Activated T-cell treated with anti-CD3 and anti-CD28 coated beads, Interleukin-2, amount 50 U/mL, for 24 hours (primary cell): Measurements from ENCODE around the gene OGG1.
A peak's percentile ranks its signal among the peaks of the same experiment; 100 is the strongest.

Experiments used
- DNase-seq: peaks from one replicate; pipeline ENCODE4 v3.0.0-alpha.2; 2020
- H3K27ac Mint-ChIP-seq: 2 replicates; pipeline ENCODE4 v1.8.0; 2020; ENCODE audit warnings: mild to moderate bottlenecking, mixed read lengths
- H3K27me3 Mint-ChIP-seq: 2 replicates; pipeline ENCODE4 v1.8.0; 2020; ENCODE audit warnings: mixed read lengths
- H3K36me3 Mint-ChIP-seq: 2 replicates; pipeline ENCODE4 v1.8.0; 2020; ENCODE audit warnings: low read depth, mixed read lengths
- H3K4me1 Mint-ChIP-seq: 2 replicates; pipeline ENCODE4 v1.8.0; 2020; ENCODE audit warnings: low read depth, mixed read lengths
- H3K4me3 Mint-ChIP-seq: 2 replicates; pipeline ENCODE4 v1.8.0; 2020; ENCODE audit warnings: mild to moderate bottlenecking, moderate library complexity, mixed read lengths
- H3K9me3 Mint-ChIP-seq: 2 replicates; pipeline ENCODE4 v1.8.0; 2020; ENCODE audit warnings: mixed read lengths

OGG1 gene

DNA sequence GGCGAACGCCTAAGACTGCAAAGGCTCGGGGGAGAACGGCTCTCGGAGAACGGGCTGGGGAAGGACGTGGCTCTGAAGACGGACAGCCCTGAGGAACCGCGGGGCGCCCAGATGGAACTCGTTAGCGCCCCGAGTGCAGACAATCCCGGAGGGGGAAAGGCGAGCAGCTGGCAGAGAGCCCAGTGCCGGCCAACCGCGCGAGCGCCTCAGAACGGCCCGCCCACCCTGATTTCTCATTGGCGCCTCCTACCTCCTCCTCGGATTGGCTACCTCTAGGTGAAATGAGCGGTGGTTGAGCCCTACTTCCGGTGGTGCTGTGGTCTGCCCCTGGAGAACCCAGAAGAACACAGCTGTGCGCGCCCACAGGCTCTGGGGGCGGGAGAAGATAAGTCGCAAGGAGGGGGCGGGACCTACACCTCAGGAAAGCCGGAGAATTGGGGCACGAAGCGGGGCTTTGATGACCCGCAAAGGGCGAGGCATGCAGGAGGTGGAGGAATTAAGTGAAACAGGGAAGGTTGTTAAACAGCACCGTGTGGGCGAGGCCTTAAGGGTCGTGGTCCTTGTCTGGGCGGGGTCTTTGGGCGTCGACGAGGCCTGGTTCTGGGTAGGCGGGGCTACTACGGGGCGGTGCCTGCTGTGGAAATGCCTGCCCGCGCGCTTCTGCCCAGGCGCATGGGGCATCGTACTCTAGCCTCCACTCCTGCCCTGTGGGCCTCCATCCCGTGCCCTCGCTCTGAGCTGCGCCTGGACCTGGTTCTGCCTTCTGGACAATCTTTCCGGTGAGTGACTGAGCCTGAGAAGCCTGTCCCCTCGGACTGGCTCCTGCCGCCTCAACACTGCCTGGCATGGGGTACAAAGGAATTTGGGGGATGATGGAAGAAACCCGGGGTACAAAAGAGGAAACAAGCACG is at the start of gene OGG1:
OGG1 (plus strand) TSS at position 308 of the 911 bp plus-strand sequence; CDS start at position 643, 335 bp downstream.
- Mint-ChIP-seq H3K4me3 (peak within 1 kb of the TSS; percentile 94), H3K9me3 (no peaks in the 10 kb centered on the region), H3K36me3 (peaks cover 98% of the 10 kb centered on the region), H3K4me1 (peaks cover 60% of the 10 kb centered on the region), H3K27me3 (no peaks in the 10 kb centered on the region), H3K27ac (peak within 1 kb of the TSS; percentile 96)
- DNase-seq = peak; percentile 95

DNA sequence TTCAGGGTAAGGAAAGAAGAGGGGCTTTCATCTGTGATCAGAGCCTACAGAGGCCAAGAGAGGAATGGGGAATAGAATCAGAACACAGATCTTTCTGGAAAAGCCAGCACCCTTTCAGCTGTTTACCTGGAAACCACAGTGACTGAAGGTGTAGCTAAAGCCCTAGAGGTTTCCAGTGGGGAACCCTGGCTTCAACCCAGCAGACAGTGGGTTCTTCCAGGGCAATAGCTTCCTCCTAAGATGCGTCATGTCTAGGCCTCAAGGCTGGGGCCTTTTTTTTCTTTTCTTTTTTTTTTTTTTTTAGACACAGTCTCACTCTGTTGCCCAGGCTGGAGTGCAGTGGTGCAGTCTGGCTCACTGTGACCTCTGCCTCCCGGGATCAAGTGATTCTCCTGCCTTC is 49.2 kb upstream of the OGG1 start:
- H3K4me3 Mint-ChIP-seq = no peak overlapping the region
- H3K27me3 Mint-ChIP-seq = peaks cover 21% of the 10 kb centered on the region
- H3K9me3 Mint-ChIP-seq = no peaks in the 10 kb centered on the region
- no peak for DNase-seq
- H3K36me3 Mint-ChIP-seq = peaks cover 69% of the 10 kb centered on the region
- no peak overlapping the region for H3K27ac Mint-ChIP-seq
- H3K4me1 Mint-ChIP-seq = peaks cover 12% of the 10 kb centered on the region

DNA sequence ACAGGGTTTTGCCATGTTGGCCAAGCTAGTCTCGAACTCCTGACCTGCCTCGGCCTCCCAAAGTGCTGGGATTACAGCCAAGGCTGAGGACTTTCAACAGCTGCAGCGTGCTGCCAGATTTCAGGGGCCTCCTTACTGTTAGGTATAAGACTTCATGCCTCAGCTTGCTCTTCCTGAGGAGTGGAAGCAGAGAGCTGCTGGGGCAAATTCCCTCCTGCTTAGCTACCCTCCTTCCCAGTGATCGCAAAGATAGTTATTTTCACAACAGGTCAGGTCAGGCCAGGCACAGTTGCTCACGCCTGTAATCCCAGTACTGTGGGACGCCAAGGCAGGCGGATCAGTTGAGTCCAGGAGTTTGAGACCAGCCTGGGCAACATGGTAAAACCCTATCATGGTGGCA is 48.7 kb upstream of the OGG1 start:
- no peak overlapping the region for H3K27ac Mint-ChIP-seq
- H3K27me3 Mint-ChIP-seq = peaks cover 26% of the 10 kb centered on the region
- peaks cover 12% of the 10 kb centered on the region for H3K4me1 Mint-ChIP-seq
- peaks cover 64% of the 10 kb centered on the region for H3K36me3 Mint-ChIP-seq
- no peaks in the 10 kb centered on the region for H3K9me3 Mint-ChIP-seq
- H3K4me3 Mint-ChIP-seq = no peak overlapping the region
- no peak for DNase-seq

DNA sequence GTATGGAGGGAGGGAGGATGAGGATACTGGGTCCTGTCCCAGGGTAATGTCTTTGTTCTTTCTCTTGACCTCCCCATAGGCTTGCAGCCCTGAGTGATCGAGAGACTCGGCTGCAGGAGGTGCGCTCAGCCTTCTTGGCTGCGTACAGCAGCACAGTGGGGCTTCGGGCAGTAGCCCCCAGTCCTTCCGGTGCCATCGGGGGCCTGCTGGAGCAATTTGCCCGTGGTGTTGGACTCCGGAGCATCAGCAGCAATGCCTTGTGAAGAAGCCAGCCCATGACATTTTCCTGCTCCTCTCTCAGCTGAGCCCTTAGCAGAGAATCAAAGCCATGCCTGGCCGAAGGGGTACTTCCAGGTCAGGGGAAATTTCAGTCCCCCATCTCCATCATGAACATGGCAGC is 48.0 kb upstream of the OGG1 start:
- DNase-seq = no peak
- H3K36me3 Mint-ChIP-seq = peaks cover 57% of the 10 kb centered on the region
- peaks cover 12% of the 10 kb centered on the region for H3K4me1 Mint-ChIP-seq
- H3K27me3 Mint-ChIP-seq = peaks cover 29% of the 10 kb centered on the region
- H3K27ac Mint-ChIP-seq = no peak overlapping the region
- H3K9me3 Mint-ChIP-seq = no peaks in the 10 kb centered on the region
- no peak overlapping the region for H3K4me3 Mint-ChIP-seq

DNA sequence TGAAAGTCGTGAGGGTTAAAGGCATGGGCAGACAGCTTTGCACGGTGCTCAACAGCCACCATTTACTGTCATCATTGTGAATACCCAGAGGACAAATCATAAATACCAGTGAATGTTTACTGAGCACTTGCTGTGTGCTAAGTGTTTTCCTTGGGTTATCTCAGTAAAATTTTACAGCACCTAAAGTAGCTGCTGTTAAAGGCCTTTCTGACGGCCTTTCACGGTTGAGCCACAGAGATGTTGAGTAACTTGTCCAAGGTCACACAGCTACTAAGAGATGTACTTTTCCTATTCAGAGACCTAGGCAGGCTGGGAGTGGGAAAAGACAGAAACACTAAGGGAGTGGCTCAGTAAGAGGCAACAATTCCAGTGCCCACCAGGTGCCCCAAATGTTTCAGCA is 46.5 kb upstream of the OGG1 start:
- no peak for DNase-seq
- Mint-ChIP-seq H3K4me1 (peaks cover 12% of the 10 kb centered on the region), H3K36me3 (peaks cover 42% of the 10 kb centered on the region), H3K9me3 (no peaks in the 10 kb centered on the region), H3K27me3 (peaks cover 29% of the 10 kb centered on the region), H3K27ac (no peak overlapping the region), H3K4me3 (no peak overlapping the region)

DNA sequence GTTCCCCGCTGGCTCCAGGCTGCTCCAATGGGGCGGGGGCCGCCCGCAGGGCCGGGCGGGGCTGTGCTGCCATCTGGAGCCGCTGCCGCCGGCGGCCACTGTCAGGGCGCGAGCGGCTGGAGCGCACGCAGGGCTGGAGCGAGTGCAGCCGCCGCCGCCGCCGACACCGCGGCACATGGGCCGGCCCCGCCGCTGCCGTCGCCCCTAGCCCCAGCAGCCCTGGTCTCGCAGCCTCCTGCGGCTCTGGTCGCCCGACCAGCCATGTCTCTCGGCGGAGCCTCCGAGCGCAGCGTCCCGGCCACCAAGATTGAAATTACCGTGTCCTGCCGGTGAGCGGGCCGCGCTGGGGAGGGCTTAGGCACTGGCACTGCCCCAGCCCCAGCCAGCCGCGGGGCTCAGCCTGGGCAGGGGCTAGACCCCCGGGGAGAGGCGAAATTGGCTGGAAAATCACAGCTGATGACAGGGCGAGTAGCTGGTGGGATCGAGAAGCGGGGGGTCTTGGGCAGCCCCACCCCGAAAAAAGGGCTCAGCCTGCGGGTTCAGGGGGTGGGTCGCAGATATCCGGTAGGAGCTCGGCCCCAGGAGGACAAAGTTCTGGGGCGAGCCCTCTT is 45.9 kb upstream of the OGG1 start, which contains the start of gene CPNE9:
CPNE9 (plus strand) TSS at position 98 of the 611 bp plus-strand sequence; CDS start at position 262, 164 bp downstream.
- Mint-ChIP-seq H3K4me3 (peak within 1 kb of the TSS; percentile 53), H3K27ac (no peak within 1 kb of the TSS), H3K4me1 (peaks cover 12% of the 10 kb centered on the region), H3K36me3 (peaks cover 37% of the 10 kb centered on the region), H3K9me3 (no peaks in the 10 kb centered on the region), H3K27me3 (peaks cover 29% of the 10 kb centered on the region)
- no peak for DNase-seq

DNA sequence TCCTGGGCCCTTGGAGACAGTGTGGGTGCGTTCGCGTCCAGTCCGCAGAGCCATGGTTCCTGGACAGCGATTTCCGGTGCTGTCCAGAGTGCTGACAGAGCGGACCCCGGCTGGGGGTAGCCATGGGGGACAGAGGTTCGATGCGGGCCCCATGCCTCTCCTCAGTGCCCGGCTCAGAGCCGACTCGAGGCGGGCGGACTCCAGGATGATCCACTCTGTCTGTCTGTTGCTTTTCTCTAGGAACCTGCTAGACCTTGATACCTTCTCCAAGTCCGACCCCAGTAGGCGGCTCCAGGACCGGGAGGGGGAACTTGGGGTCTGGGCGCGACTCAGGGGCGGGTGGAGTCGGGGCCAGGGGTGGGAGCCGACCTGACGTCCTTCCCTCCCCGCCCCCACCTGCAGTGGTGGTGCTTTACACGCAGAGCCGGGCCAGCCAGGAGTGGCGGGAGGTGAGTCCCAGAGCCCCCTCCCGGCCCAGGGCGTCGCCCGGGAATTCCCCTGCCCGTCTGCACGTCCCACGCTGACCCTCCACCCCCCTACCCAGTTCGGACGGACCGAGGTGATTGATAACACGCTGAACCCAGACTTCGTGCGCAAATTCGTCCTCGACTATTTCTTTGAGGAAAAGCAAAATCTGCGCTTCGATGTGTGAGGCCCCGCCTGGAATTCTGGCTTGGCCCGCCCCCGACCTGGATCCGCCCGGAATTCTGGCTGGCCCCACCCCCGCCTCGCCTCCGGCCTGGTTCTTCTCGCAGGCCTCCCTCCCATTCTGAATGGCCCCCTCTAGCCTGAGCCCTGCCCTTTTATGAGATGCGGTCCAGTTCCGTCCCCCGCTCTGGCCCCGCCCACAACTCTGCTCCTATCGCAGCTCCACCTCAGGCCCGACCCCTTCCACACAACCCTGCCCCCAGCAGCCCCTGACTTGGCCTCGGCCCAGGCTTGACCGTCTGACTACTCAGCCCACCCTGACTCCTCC is 45.1 kb upstream of the OGG1 start:
- H3K4me1 Mint-ChIP-seq = peaks cover 12% of the 10 kb centered on the region
- H3K4me3 Mint-ChIP-seq = peak overlapping the region; percentile 53
- peaks cover 29% of the 10 kb centered on the region for H3K27me3 Mint-ChIP-seq
- no peaks in the 10 kb centered on the region for H3K9me3 Mint-ChIP-seq
- H3K36me3 Mint-ChIP-seq = peaks cover 32% of the 10 kb centered on the region
- no peak overlapping the region for H3K27ac Mint-ChIP-seq
- peak; percentile 49 for DNase-seq

DNA sequence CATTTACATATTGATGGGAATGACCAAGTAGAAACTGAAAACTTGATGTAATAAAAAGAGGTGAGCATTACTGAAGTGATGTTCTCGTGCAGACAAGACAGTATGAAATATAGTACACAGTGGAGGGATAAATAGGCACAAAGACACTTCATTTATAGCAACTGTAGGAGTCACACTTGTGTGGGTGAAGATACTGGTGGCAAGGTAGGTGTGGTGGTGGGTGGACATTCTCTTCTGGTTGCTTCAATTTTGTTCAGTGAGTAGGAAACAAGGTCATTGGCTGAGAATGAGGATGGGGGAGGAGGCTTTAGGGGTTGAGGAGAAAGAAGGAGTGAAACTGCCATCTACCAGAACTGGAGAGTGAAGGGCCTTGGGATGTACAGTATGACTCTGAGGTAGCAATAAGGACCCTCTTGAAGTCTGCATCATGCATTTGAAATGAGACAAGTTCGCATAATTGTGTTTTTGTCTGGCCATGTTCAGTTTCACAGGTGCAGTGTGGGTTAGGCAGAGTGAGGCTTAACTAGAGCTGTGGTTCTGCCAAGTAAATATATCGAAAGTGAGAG is 39.5 kb upstream of the OGG1 start:
- DNase-seq = no peak
- peaks cover 10% of the 10 kb centered on the region for H3K27me3 Mint-ChIP-seq
- no peaks in the 10 kb centered on the region for H3K9me3 Mint-ChIP-seq
- H3K27ac Mint-ChIP-seq = no peak overlapping the region
- peaks cover 3% of the 10 kb centered on the region for H3K4me1 Mint-ChIP-seq
- H3K36me3 Mint-ChIP-seq = no peaks in the 10 kb centered on the region
- H3K4me3 Mint-ChIP-seq = no peak overlapping the region

DNA sequence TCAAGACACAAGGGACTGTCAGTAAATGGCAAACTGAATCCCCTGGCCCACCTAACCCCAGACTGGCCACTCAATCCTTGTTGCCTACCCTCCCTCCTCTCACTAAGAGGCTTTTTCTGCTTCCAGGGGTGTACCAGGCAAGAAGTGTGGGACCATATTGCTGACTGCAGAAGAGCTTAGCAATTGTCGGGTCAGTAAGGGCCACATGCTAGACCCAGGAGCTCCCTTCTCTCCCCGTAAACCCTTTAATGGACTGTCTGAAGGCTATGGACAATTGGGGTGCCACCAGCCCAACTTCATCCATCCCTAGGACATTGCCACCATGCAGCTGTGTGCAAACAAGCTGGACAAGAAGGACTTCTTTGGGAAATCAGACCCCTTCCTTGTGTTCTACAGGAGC is 37.3 kb upstream of the OGG1 start:
- Mint-ChIP-seq H3K27me3 (no peaks in the 10 kb centered on the region), H3K4me3 (no peak overlapping the region)

DNA sequence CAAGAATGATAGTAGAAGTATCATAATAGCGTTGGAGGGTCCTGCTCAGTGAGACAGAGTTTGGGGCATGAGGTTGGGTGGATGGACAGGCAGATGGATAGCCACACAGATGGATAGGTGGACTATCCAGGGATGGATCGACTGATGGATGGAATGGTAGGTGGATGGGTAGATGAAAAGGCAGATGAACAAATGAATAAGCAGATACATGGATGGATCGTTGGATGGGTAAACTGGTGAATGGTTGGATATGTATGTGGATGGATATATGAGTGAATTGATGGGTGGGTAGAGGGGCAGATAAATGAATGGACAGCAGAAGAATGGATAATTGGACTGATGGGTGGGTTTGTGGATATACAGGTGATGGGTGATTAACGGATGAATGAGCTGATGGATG is 36.6 kb upstream of the OGG1 start:
- no peaks in the 10 kb centered on the region for H3K9me3 Mint-ChIP-seq
- H3K27ac Mint-ChIP-seq = no peak overlapping the region
- no peak for DNase-seq
- no peak overlapping the region for H3K4me3 Mint-ChIP-seq
- H3K27me3 Mint-ChIP-seq = no peaks in the 10 kb centered on the region
- H3K4me1 Mint-ChIP-seq = peaks cover 12% of the 10 kb centered on the region
- no peaks in the 10 kb centered on the region for H3K36me3 Mint-ChIP-seq

More for the DNA sequence above, 37.3 kb upstream of the OGG1 start:
- Mint-ChIP-seq H3K9me3 (no peaks in the 10 kb centered on the region), H3K27ac (no peak overlapping the region), H3K4me1 (peaks cover 8% of the 10 kb centered on the region), H3K36me3 (no peaks in the 10 kb centered on the region)
- no peak for DNase-seq

DNA sequence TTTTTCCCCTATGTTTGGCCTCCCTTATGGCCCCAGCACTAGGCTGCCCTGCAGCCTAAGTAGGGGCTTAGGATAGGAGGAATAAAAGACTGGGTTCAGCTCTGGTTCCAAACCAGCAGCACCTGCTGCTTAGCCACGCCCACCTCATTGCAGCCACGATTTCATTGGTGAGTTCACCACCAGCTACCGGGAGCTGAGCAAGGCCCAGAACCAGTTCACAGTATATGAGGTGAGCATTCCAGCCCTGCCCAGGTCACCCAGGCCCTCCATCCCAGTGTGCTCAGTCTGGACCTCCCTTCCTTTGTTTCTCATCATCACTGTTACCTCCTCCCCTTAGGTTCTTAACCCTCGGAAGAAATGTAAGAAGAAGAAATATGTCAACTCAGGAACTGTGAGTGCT is 34.6 kb upstream of the OGG1 start:
- DNase-seq = no peak
- H3K36me3 Mint-ChIP-seq = no peaks in the 10 kb centered on the region
- no peak overlapping the region for H3K4me3 Mint-ChIP-seq
- H3K4me1 Mint-ChIP-seq = peaks cover 15% of the 10 kb centered on the region
- no peaks in the 10 kb centered on the region for H3K27me3 Mint-ChIP-seq
- H3K27ac Mint-ChIP-seq = no peak overlapping the region
- no peaks in the 10 kb centered on the region for H3K9me3 Mint-ChIP-seq

DNA sequence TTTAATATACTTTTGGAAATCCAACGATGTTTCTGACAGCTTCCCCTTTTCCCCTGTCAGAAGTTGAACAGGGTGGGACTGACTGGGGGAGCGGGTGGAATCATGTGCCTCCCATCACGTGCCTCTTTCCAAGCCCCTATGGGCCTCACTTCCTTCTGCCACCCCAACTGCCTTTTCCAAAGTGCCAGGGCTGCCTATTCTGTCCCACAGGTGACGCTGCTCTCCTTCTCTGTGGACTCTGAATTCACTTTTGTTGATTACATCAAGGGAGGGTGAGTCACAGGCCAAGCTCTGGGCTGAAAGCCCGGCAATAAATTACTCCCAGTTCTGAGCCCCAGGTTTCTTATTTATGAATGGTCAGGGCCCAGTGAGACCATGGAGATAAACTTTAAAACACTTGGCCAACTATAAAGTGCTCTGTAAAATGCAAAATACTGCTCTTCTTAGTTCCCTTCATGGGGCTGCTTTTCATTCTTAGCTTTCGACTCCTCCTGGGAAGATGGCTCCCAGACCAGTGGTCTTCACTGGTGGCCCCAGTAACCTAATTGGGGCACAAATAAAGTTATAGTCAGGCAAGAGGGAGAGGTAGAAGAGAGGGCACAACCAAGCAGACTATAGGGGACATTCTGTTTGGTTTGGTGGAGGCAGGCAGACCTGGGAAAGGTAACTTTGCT is 33.9 kb upstream of the OGG1 start:
- Mint-ChIP-seq H3K4me1 (peaks cover 13% of the 10 kb centered on the region), H3K27me3 (no peaks in the 10 kb centered on the region), H3K36me3 (no peaks in the 10 kb centered on the region), H3K27ac (no peak overlapping the region), H3K9me3 (no peaks in the 10 kb centered on the region), H3K4me3 (no peak overlapping the region)
- DNase-seq = no peak

DNA sequence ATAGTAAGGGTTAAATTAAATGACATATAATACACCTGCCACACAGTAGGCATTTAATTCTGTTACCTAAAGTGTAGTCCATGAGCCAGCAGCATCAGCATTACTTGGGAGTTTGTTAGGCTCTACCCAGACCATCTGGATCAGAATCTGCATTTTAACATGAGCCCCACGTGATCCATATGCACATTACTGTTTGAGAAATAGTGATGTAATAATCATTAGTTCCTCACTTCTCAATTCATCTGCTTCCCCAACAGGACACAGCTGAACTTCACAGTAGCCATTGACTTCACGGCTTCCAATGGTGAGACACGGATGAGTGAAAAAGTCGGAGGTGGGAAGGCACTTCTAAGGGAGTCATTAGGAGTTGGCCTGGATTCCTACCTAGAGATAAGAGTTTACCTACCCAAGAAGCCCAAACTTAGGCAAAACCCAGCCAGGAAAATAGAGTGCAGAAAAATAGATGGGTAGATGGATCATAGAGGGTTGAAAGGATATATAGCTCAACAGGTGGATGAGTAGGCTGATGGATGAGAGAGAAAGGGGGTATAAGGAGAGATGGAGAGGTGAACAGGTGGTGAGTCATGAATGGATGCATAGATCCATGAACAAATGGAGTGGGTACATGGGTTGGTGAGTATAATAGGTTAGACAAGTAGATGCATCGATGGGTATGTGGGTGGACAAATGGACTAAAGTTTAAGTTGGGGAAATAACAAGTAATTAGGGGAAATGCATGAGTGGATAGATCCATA is 32.8 kb upstream of the OGG1 start:
- Mint-ChIP-seq H3K4me1 (peaks cover 13% of the 10 kb centered on the region), H3K9me3 (no peaks in the 10 kb centered on the region), H3K27ac (no peak overlapping the region), H3K4me3 (no peak overlapping the region), H3K27me3 (no peaks in the 10 kb centered on the region), H3K36me3 (no peaks in the 10 kb centered on the region)
- DNase-seq = no peak
